Putamen (tissue), 1 donor: ENCODE data around the gene COL5A1.

Source experiments
- DNase-seq: peaks from one replicate; pipeline ENCODE4 v3.0.0-alpha.2; 2016; ENCODE audit warnings: low spot score

Gene COL5A1

DNA sequence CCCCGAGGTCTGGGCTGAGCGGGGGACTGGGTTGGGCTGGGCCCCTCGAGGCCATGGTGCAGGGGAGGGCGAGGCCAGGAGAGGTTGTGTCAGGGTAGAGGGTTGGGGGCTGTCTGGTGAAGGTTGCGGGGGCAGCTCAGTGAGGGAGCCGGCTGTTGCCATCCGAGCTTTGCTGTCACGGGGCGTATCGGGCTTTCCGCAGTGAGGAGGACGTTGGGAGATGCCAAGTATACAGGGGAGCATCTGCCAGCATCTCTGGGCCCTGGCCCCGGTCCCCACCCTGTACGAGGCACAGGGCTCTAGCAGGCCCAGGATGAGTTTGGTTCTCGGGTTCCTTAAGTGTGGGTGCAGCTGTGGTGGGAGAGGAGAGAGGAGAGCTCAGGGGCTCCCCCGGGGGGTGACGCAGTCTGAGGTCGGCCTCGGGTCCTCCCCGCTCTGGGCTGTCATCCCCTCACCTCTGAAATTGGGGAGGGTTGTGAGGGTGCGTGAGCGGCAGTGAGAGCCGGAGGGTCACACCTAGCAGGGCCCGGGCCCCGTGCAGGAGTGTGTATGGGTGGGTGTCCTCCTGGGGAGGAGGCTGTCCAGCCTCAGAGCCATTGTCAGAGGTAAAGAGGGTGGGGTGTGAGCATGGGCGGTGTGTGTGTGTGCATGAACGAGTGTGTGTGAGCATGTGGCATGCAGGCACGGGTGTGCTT, 87.3 kb downstream of the COL5A1 start:
- no peak for DNase-seq

DNA sequence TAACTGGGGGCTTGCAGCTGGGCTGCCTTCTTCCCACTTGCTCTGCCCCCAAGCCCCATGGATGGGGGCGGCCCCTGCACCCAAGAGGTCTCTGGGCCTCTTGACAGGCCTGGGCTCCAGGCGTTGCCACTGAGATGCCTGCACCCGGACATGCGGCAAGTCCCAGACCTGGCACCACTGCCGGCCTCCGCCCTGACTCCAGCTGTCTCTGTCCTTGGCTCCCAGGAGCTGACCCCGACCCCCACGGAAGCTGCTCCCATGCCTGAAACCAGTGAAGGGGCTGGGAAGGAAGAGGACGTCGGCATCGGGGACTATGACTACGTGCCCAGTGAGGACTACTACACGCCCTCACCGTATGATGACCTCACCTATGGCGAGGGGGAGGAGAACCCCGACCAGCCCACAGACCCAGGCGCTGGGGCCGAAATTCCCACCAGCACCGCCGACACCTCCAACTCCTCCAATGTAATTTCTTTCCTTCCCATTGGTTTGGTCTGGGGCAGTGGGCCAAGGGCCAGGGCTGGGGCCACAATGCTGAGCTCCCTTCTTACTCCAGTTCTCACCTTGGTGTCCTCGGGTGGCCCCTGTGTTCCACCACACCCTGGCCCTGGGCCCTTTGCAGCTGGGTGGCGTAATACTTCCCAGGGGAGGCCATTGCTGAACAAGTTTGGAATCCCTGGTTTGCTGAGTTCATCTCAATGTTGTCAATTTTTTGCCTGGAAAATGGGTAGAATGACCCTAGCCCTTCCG, 88.6 kb downstream of the COL5A1 start:
- no peak for DNase-seq

DNA sequence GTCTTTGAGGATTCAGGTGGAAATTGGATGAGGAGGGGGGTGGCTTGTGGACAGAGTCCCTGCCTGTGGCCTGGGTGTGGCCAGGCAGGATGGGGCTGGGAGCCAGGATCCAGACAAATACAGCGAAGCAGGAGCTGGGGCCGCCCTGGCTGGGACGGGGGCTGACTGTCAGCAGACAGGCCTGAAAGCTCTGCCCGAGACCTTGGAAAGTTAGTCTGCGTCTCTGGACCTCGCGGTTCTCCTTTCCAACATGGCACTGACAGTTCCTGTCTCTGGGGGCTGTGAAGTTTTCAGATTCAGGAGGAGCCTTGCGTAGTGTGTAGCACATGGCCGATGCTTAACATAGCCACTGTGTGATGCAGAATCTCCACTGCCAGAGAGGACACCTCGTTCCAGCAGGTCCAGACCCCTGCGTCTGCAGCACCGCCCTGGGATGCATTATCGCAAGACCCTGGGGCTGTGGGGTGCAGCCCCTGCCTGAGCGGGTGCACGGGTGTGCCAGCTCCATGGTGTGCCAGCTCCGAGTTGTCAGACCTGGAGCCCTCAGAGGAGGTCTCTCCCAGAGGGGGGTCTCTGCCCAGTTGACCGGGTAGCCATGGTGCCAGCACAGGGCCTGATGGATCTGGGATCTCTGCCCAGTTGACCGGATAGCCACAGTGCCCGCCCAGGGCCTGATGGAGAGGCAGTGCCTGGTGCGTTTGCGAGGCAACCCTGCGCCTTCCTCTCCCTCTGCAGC, 89.3 kb downstream of the COL5A1 start:
- no peak for DNase-seq

DNA sequence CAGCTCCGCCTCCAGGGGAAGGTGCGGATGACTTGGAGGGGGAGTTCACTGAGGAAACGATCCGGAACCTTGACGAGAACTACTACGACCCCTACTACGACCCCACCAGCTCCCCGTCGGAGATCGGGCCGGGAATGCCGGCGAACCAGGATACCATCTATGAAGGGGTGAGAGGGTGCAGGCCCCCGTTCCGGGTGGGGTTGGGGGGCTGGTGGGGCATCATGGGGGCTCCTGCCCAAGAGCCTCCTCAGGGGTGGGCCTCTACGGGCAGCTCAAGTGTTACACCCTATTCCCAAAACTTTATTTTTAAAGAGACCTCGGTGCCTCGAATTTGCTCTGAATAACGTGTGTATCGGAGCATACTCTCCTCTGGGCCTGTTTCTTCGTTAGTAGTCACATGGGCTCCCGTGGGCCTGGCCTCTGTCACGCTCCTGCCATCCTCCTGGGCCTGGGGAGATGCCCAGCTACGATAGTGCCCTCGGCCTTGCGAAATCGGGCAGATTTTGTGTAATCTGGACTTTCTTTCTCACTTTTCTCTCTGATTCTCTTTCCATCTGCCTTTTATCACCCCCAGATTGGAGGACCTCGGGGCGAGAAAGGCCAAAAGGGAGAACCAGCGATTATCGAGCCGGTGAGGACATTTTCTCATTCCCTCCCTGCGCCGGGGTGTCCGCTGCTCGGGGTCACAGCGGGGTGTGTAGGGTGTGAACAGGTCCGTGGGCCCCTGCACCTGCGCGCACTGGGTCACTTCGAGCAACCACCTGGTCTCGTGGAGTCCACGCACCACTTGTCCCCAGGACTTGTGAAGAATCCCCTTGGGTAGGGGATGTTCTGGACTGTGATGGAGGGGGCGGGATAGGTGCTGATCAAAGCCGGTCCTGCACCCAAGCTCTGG, 90.1 kb downstream of the COL5A1 start:
- no peak for DNase-seq

DNA sequence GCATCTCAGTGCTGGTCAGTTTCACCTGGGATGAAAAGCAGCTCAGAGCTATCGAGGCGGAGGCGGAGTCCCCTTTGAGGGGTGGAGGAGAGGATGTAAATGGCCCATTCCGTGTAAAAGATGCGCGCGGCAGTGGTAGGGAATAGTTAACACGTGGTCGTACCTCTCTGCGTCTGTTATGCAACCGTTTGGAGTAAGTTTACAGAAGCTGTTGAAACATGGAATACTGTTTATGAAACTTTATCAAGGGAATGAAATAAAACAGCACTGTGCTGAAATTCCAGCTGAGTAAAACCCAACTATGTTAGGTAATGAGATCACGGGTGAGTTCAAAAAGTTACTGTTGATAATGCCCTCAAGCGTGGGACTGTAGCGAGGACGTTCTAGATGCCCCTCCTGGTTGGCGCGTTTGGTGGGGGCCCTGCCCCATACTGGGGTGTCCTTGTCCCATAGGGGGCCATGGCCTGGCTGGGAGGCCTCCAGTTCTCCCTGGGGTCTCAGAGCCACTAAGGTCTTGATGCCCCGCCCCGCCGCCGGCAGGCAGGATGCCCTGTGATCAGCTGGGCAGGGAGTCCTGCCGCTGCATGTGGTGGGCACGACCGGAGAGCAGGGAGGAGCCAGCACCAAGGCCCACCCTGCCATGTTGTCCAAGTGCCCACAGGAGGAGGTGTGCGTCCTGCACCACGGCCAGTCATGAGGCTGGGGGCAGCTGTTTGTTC, 90.9 kb downstream of the COL5A1 start:
- no peak for DNase-seq

DNA sequence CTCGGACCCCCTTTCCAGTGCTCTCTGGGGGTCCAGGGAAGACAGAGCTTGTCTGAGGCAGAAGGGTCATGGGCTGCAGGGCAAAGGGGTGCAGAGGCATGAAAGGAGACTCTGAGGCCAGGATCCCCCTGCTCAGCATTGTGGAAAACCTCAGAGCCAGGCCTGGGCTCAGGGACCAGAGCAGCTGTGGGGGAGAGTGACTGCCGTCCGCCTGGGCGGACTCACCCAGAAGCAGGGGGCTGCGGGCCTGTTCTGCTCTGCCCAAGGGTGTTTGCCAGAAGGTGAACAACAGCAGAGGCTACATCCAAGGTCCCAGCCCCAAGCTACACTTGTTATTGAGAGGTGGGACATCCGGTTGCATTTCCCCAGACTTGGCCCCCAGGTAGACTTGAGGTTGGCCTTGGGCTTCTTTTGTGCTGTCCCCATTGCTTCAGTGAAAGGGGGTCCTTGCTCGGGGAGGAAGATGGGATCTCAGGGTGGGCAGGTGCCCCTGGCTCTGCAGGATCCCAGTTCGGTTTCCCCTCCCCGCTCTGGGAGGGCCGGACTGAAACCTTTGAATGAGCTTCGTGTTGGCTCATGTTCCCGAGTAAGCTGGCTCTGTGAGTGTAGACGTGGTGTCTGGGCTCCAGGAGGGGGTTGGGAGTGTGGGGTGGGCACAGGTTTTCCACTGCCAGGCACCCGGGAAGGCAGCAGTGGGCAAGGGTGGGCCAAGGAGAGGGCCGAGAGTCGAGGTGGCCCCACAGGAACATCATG, 92.1 kb downstream of the COL5A1 start:
- DNase-seq = no peak

DNA sequence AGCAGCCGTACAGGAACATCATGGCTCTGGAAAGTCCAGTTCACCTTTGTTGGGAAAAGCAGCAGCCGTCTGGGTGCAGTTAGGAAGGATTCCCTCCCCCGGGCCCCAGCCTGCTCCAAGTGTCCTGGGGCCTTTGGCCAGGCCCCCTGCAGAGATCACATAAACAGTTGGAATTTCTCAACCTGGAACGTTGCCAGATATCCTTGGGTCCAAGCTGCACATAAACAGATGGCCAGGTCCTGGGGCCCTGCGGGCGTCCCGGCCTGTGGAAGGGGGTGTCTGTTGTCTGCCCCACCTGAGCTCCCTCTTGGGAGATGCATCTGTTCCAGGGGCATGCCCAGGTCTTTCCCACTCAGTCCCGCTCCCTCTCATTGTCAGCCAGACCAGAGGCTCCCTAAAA, 92.7 kb downstream of the COL5A1 start:
- no peak for DNase-seq

DNA sequence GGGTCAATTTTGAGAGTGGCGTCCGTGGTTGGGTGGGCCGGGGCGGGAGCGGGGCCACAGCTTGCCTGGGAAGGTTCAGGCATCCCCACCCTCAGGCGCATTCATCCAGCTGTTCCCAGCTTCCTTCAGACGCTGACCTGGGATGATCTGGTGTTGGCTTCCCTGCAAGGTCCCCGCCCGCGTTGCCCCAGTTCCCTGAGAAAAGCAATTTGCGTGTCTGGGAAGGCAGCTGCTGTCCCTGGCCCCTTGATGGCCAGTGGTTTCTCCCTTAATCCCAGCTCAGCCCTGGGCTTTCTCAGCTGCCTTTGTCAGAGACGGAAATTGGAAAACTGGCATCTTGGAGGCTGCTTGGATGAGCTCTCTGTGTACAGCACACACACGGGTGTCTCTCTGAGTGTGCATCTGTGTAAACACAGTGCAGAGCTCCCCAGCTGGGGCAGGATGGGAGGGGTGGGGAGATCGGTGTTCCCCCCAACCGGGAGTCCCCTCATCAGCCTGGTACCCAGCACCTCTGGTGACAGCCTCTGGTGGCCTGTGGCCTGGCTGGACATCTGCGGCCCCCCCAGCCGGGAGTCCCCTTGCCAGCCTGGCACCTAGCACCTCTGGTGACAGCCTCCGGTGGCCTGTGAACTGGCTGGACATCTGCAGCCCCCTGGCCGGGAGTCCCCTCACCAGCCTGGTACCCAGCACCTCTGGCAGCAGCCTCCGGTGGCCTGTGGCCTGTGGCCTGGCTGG, 94.0 kb downstream of the COL5A1 start:
- DNase-seq = no peak

DNA sequence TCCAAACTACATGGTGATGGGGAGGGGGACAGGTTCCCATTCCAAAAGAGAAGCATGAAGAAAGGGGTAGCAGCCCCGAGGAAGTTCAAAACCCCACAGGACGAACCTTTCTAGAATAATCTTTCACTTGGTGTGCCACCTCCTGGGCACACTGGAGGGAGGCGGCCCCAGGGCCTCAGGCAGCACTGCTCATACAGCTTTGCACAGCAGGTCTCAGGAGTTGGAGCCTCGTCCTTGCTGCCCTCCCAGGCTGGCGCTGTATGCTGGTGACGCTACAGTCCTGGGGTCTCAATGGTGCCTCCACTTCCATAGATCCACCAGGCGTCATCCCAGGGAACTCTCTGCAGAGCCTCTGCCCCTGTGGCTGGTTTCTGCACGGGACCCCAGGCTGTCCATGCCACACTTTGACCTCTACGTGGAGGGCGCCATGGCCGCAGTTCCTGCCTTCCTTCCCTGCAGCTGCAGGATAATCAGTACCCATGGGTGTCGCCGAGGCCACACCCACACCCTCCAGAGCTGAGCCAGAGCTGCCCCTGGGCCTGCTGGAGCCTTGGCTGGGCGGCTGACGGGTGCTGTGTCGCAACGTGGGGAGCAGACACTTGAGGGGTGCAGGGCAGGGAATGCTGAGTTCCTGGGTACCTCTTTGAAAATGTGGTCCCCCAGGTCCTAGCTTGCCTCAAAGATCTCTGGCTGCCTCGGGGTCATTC, 95.3 kb downstream of the COL5A1 start:
- DNase-seq = no peak

DNA sequence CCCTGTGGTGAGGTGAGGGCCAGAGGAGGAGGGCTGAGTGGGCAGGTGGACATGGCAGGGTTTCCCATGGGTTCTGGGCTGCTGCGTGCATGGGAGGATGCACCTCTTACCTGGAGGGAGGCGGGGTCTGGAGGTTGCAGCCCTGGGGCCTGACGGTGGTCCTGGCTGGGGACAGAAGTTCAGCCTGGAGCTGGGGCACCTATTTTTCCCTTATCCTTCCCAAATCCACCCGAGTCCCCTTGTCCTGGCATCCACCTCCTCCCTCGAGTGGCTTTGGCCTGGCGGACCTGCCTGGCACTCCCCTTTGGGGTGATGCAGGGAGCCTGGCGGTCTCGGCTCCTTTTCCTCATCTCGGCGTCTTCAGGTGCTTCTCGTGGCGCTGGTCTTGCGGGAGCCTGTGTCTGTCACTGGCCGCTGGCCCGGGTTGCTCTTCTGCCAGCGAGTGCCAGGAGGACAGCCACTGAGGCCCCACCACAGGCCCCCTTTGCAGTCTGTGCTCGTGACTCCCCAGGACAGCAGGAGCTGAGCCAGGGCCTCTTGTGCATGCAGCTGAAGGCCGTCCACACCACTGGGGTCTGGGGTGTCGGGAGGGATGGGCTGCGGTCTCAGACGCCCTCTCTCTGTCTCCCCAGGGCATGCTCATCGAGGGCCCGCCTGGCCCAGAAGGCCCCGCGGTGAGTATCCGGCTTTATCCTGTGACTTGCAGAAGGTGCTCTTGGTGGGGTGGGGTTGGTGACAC, 96.4 kb downstream of the COL5A1 start:
- DNase-seq = no peak

DNA sequence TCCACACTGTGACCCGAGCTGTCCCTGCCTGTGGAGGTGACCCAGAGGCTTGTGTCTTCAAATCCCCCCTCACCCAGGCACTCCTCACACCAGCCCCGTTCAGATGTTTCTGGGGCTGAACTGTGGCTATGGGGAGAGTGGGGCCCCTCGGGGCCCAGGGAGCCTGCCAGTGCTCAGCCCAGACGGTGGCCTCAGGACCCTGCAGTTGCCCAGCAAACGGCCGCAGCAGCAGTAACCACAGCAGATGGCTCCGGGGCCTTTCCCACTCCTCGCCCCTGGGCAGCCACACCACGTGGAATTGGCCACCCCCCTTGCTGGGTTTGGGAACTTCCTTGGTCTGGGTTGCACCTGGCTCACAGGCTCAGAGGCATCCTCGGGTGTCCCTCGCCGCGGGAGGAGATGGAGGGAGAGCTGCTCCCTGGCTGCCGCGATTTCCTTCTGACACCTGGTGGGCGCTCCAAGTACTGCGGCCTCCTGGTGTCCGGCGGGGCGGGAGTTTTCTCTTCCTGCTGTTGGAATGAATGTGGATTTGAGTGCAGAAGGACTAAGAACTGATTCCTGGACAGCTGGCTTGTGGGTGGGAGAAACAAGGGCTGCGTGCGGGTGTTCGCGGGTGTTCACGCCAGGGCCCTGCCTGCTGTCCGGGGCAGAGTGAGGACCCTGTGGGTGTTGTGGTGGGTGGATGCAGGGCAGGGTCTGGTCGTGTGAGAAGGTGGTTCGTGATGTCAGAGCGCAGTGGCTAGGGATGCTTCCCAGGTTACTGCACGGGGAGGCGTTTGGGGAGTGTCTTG, 97.5 kb downstream of the COL5A1 start:
- DNase-seq = peak; percentile 39

DNA sequence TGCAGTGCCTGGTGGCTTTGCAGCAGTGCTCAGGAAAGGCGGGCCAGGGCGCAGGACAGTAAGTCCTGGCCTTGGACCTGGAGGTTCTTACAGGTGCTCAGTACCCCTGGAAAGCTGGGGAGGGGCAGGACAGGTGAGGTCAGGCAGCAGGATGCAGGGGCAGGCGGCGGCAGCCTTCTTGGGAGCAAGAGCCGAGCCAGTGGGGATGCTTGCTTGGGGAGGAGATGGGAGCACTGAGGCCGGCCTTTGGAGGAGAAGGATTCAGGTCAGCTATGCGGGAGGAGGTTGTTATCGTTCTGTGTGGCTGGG, 98.0 kb downstream of the COL5A1 start:
- DNase-seq = no peak

DNA sequence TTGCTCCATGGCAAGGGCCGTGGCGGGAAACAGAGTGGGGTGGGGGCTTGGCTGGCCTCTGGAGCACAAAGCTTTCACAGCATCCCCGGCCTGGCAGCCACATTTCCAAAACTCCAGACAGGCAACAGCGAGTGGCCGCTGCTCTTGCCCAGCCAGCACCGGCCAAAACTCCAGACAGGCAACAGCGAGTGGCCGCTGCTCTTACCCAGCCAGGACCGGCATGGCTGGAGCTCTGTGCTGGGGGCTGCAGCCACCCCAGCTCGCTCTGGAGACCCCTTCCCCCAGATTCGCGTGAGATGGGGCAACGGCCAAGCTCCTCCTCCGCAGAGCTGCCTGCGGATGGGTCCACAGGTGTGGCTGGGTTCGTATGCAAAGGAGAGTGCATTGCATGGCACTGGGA, 98.5 kb downstream of the COL5A1 start:
- DNase-seq = no peak

DNA sequence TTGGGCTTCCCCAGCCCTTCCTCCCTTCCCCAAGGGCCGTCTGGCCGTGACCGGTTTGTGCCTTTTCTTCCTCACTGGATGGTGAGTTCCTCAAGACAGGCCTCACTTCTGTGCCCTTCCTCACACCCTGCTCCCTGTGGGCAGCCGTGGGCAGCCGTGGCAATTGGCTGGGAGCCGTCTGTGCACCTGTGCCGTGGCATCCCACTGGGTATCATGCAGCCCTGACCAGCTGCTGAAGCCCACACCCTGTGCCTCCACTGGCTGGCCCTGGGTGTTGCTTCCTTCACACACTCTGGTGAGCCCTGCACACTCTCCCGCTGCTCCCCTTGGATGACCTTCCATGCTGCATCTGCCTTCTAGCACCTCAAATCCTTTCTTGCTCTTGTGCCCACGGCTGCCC, 100.2 kb downstream of the COL5A1 start:
- DNase-seq = no peak

DNA sequence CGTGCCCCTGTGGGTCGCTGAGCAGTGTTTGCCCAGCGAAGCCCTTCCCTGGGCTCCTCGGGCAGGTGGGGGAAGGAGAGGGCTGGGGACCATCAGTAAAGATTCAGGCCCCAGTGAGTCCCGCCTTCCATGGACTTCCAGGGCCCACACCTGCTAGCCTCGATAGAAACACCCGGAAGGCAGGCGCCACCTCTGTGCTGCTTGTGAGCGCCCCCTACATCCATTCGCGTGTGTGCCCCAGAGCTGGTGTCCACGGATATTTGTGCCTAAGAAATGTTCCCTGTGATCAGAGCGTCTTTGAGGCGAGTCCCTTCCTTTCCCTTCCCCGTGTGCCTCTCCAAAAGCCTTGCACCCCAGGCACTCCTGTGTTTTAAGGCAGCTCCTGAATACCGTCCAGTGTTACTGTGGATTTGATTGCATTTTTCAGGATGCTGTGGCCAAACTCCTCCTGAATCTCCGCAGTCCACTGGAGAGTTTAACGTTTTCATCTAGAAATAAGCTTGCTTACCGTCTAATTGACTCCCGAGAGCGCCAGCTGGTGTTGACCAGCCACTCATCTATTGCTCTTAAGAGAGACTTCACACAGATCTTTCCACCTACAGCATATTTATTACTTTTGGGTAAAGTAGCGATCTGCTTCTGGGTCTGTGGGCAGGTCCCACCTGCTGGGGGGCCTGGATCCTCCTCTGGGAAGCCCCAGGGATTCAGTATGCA, 101.4 kb downstream of the COL5A1 start:
- no peak for DNase-seq

DNA sequence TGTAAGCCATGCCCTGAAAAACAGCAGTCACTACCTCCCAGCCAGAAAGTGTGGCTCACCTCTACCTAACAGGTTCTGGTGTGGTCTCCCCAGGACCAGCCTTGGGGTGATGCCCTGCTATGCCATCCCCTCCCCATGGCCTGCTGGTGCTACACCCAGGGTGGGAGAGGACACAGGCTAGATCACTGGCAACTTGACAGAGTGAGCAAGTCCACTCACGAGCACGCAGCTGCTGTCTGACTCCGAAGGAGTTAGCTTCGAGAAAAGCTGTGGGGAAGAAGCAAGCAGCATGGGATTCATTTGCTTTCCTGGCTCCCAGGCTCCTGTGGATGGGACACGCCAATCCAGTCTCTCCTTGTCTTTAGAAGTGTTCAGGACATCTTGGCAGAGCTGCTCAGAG, 102.2 kb downstream of the COL5A1 start:
- no peak for DNase-seq
